HL-60/S4 treated with phorbol 12-myristate 13-acetate at 8.2 ng/mL for 4 days and 3 days (cell line): ENCODE data around the gene PAMR1.

ENCODE experiments used
- in situ Hi-C: fragments of 300-500 bp; cut with MboI; formaldehyde crosslinking; loops from 2 replicates; pipeline ENCODE4 v1.15.0; 2022; ENCODE audit warnings: low sequenced_read_pairs

Gene PAMR1

GRCh38 chr11:35461917-35462538 lies 63.4 kb downstream of the PAMR1 start:
- in situ Hi-C loops = no loop called here

- in situ Hi-C loops = no loop called here
These were observed 65.9 kb downstream of the PAMR1 start for GRCh38 chr11:35459489-35459888.

- in situ Hi-C loops = no loop called here
These were observed 66.6 kb downstream of the PAMR1 start for GRCh38 chr11:35458846-35459245.

- in situ Hi-C loops = no loop called here
These were observed 71.1 kb downstream of the PAMR1 start for GRCh38 chr11:35454362-35454761.

GRCh38 chr11:35436581-35437250 lies 88.7 kb downstream of the PAMR1 start:
- in situ Hi-C loops = no loop called here

GRCh38 chr11:35433588-35433987 lies 91.8 kb downstream of the PAMR1 start:
- in situ Hi-C loops = no loop called here

- in situ Hi-C loops = no loop called here
These were observed 93.0 kb downstream of the PAMR1 start for GRCh38 chr11:35432464-35432863.

- in situ Hi-C loops = no loop called here
These were observed 98.3 kb downstream of the PAMR1 start for GRCh38 chr11:35427071-35427470.

GRCh38 chr11:35426351-35426750 lies 99.1 kb downstream of the PAMR1 start:
- in situ Hi-C loops = no loop called here

- in situ Hi-C loops = no loop called here
These were observed 99.7 kb downstream of the PAMR1 start for GRCh38 chr11:35425603-35426212.

- in situ Hi-C loops = loop anchor here (25.0 kb wide), 1 partner anchor 837 kb away; no protein-coding TSS in a partner anchor
These were observed 101.1 kb downstream of the PAMR1 start for GRCh38 chr11:35424157-35424940.

GRCh38 chr11:35420371-35420770 lies 105.0 kb downstream of the PAMR1 start:
- in situ Hi-C loops = loop anchor here (25.0 kb wide), 1 partner anchor 833 kb away; no protein-coding TSS in a partner anchor

GRCh38 chr11:35419830-35420333 lies 105.5 kb downstream of the PAMR1 start:
- in situ Hi-C loops = loop anchor here (25.0 kb wide), 1 partner anchor 833 kb away; no protein-coding TSS in a partner anchor

- in situ Hi-C loops = loop anchor here (25.0 kb wide), 1 partner anchor 832 kb away; no protein-coding TSS in a partner anchor
These were observed 106.1 kb downstream of the PAMR1 start, which contains the start of gene SLC1A2 for GRCh38 chr11:35419184-35419829. Gene SLC1A2 (minus strand): TSS chr11:35419558. CDS start chr11:35418966, 592 bp downstream.

- in situ Hi-C loops = loop anchor here (25.0 kb wide), 1 partner anchor 831 kb away; no protein-coding TSS in a partner anchor
These were observed 106.9 kb downstream of the PAMR1 start for GRCh38 chr11:35418282-35419183.

GRCh38 chr11:35415487-35415886 lies 109.9 kb downstream of the PAMR1 start:
- in situ Hi-C loops = loop anchor here (25.0 kb wide), 1 partner anchor 828 kb away; no protein-coding TSS in a partner anchor

GRCh38 chr11:35414776-35415175 lies 110.6 kb downstream of the PAMR1 start:
- in situ Hi-C loops = loop anchor here (25.0 kb wide), 1 partner anchor 827 kb away; no protein-coding TSS in a partner anchor

GRCh38 chr11:35414311-35414710 lies 111.1 kb downstream of the PAMR1 start:
- in situ Hi-C loops = loop anchor here (25.0 kb wide), 1 partner anchor 827 kb away; no protein-coding TSS in a partner anchor

GRCh38 chr11:35413598-35413997 lies 111.8 kb downstream of the PAMR1 start:
- in situ Hi-C loops = loop anchor here (25.0 kb wide), 1 partner anchor 826 kb away; no protein-coding TSS in a partner anchor
